Panc1 (cell line): Measurements from ENCODE around the gene CLEC17A. TPM values are rescaled to one million over a fixed set of nuclear protein-coding genes. Genes with fewer than 3 reads are reported as not detected.

Experiments
- ATAC-seq: fragments of 200-7000 bp; cut with Tn5 transposase; 2 replicates; pipeline ENCODE4 v1.9.1; 2020; ENCODE audit warnings: mild to moderate bottlenecking, moderate library complexity
- BruUV-seq: library from RNA; stranded (reverse); fragments of 400-500 nt; replicated peaks from 2 replicates; lab custom pipeline; 2021; lab: Mats Ljungman, UMichigan
- CTCF ChIA-PET: fragments of 300-600 bp; sonication (Branson Sonifier 250); formaldehyde crosslinking; loops from one replicate; lab custom pipeline; 2022; ENCODE audit warnings: antibody characterized with exemption; lab: Charles Lee
- POLR2A ChIA-PET: fragments of 300-600 bp; sonication (Branson Sonifier 250); formaldehyde crosslinking; loops from one replicate; lab custom pipeline; 2022; ENCODE audit warnings: antibody characterized with exemption; lab: Charles Lee
- DNase-seq: peaks from one replicate; pipeline ENCODE4 v3.0.0-alpha.2; 2010; ENCODE audit warnings: low read depth, low spot score
- H3K27ac ChIP-seq: 2 replicates; pipeline ENCODE4 v1.5.1; 2011; ENCODE audit warnings: mild to moderate bottlenecking, low read length, inconsistent platforms
- H3K27me3 ChIP-seq: fragments of 200-500 bp; sonication (Bioruptor generic); 2 replicates; pipeline ENCODE4 v1.6.0; 2014; ENCODE audit warnings: low read length, inconsistent platforms; ENCODE audit not compliant: control insufficient read depth, insufficient read depth
- H3K36me3 ChIP-seq: fragments of 200-500 bp; sonication (Bioruptor generic); 2 replicates; pipeline ENCODE4 v1.5.1; 2014; ENCODE audit warnings: inconsistent platforms, mild to moderate bottlenecking, low read length, moderate library complexity; ENCODE audit not compliant: control insufficient read depth, insufficient read depth
- H3K4me1 ChIP-seq: 2 replicates; pipeline ENCODE4 v1.5.1; 2011; ENCODE audit warnings: inconsistent platforms, mild to moderate bottlenecking, low read length, moderate library complexity; ENCODE audit not compliant: control insufficient read depth, insufficient read depth
- H3K4me3 ChIP-seq, 2 experiments: 2 replicates each; pipeline ENCODE4 v1.5.1; 2011 to 2012; ENCODE audit warnings: low read depth in 2 of 2, low read length in 2 of 2, mild to moderate bottlenecking in 2 of 2, inconsistent platforms in 1 of 2, moderate library complexity in 1 of 2
- H3K9me3 ChIP-seq: fragments of 200-500 bp; sonication (Bioruptor generic); 2 replicates; pipeline ENCODE4 v1.5.1; 2014; ENCODE audit warnings: low read depth, mild to moderate bottlenecking, inconsistent platforms, low read length, moderate library complexity; ENCODE audit not compliant: control insufficient read depth, insufficient read depth
- CTCF ChIP-seq: fragments of 450-650 bp; IDR thresholded peaks from 2 replicates; pipeline ENCODE4 v1.5.1; 2017; ENCODE audit warnings: mild to moderate bottlenecking
- POLR2AphosphoS5 ChIP-seq: IDR thresholded peaks from 2 replicates; pipeline ENCODE4 v1.6.1; 2012; ENCODE audit warnings: mild to moderate bottlenecking, low read depth, low read length, moderate library complexity
- REST ChIP-seq, 2 experiments: IDR thresholded peaks; 2 replicates each; pipeline ENCODE4 v1.6.1; 2011 to 2012; ENCODE audit warnings: low read depth in 2 of 2, control low read depth in 1 of 2, low read length in 1 of 2, mild to moderate bottlenecking in 1 of 2, moderate library complexity in 1 of 2; ENCODE audit not compliant: insufficient read depth in 1 of 2
- SIN3A ChIP-seq: IDR thresholded peaks from 2 replicates; pipeline ENCODE4 v1.6.1; 2012; ENCODE audit warnings: low read depth, mild to moderate bottlenecking, low read length, moderate library complexity, borderline replicate concordance; ENCODE audit not compliant: insufficient read depth
- TCF7L2 ChIP-seq: IDR thresholded peaks from 2 replicates; pipeline ENCODE4 v1.6.1; 2011; ENCODE audit warnings: mild to moderate bottlenecking, low read depth, low read length, inconsistent platforms
- in situ Hi-C: cut with HindIII; loops from 2 replicates; pipeline ENCODE4 v1.10.0; 2016; ENCODE audit warnings: low sequenced_read_pairs, low pct_unique_long_range_greater_than_20kb
- intact Hi-C: fragments of 100-400 bp; cut with micrococcal nuclease; formaldehyde crosslinking; loops from one replicate; pipeline ENCODE4 v1.10.0; 2022; ENCODE audit not compliant: unreplicated experiment
- total RNA-seq: library from RNA; stranded (reverse); gene quantifications from one replicate; pipeline ENCODE4 v1.2.1, GENCODE V29; 2021; ENCODE audit not compliant: unreplicated experiment

Gene CLEC17A
- total RNA-seq, 1 experiment from 2014 or later, result not detected

GRCh38 chr19:14561847-14562351, 21.0 kb upstream of the CLEC17A start:
- Histone ChIP-seq H3K27ac (peak overlapping the region; percentile 85), H3K4me1 (peaks cover 49% of the 10 kb centered on the region), H3K4me3 (peak overlapping the region in 1 of 2 experiments; percentile 20; a peak in 1 of 4 replicates), H3K36me3 (no peaks in the 10 kb centered on the region), H3K9me3 (no peaks in the 10 kb centered on the region), H3K27me3 (no peaks in the 10 kb centered on the region)
- ATAC-seq (peak; percentile 64), DNase-seq (no peak)
- TF ChIP-seq TCF7L2 (no peak), SIN3A (no peak), REST (IDR thresholded peaks at IDR 0.05; ENCODE audit: insufficient read depth in 1 of 2, low read depth in 2 of 2, low read length in 1 of 2) (no peak), POLR2AphosphoS5 (no peak), CTCF (no peak)
- intact Hi-C loops (no loop called here), in situ Hi-C loops (no loop called here)
- BruUV-seq, result no TSS peak
- CTCF ChIA-PET, result no interaction called here
- POLR2A ChIA-PET, result interaction anchor here (0.6 kb wide), 1 partner anchor 23 kb away, joined by 4 read pairs; no protein-coding TSS in a partner anchor

GRCh38 chr19:14562660-14563589, 20.0 kb upstream of the CLEC17A start:
- DNase-seq, result no peak
- peaks cover 48% of the 10 kb centered on the region for H3K4me1 ChIP-seq
- H3K4me3 ChIP-seq, result no peak overlapping the region
- POLR2A ChIA-PET, result no interaction called here
- no peaks in the 10 kb centered on the region for H3K36me3 ChIP-seq
- ATAC-seq, result no peak
- no TSS peak for BruUV-seq
- CTCF ChIA-PET, result no interaction called here
- TF ChIP-seq REST (IDR thresholded peaks at IDR 0.05; ENCODE audit: insufficient read depth in 1 of 2, low read depth in 2 of 2, low read length in 1 of 2) (no peak), POLR2AphosphoS5 (no peak), TCF7L2 (no peak)
- intact Hi-C loops, result no loop called here
- H3K27me3 ChIP-seq, result no peaks in the 10 kb centered on the region
- peak overlapping the region; percentile 85 for H3K27ac ChIP-seq
- H3K9me3 ChIP-seq, result no peaks in the 10 kb centered on the region
- in situ Hi-C loops, result no loop called here
